Immature natural killer cell (primary cell): Measurements from ENCODE around the gene FLNB. TPM values are rescaled to one million over a fixed set of nuclear protein-coding genes. Genes with fewer than 3 reads are reported as not detected.
A peak's percentile ranks its signal among the peaks of the same experiment; 100 is the strongest.

Experiments
- DNase-seq, 3 donors: peaks; one replicate each; pipeline ENCODE4 v3.0.0; 2022; ENCODE audit warnings: mixed read lengths in 1 of 3
- H3K27ac Mint-ChIP-seq, 6 donors: one replicate each; pipeline ENCODE4 v1.8.0; 2020; ENCODE audit warnings: mixed read lengths in 6 of 6, mild to moderate bottlenecking in 5 of 6, inconsistent platforms in 4 of 6, moderate library complexity in 3 of 6
- H3K27me3 Mint-ChIP-seq, 3 donors: one replicate each; pipeline ENCODE4 v1.8.0; 2020 to 2021; ENCODE audit warnings: low read depth in 3 of 3, mild to moderate bottlenecking in 3 of 3, mixed read lengths in 3 of 3, moderate library complexity in 3 of 3, inconsistent platforms in 1 of 3
- H3K36me3 Mint-ChIP-seq, 3 donors: one replicate each; pipeline ENCODE4 v1.8.0; 2020; ENCODE audit warnings: mixed read lengths in 3 of 3, inconsistent platforms in 2 of 3, mild to moderate bottlenecking in 2 of 3
- H3K4me1 Mint-ChIP-seq, 2 donors: one replicate each; pipeline ENCODE4 v1.8.0; 2020; ENCODE audit warnings: inconsistent platforms in 2 of 2, mild to moderate bottlenecking in 2 of 2, mixed read lengths in 2 of 2, moderate library complexity in 1 of 2
- H3K4me3 Mint-ChIP-seq, 5 donors: one replicate each; pipeline ENCODE4 v1.8.0; 2020; ENCODE audit warnings: mild to moderate bottlenecking in 5 of 5, mixed read lengths in 5 of 5, inconsistent platforms in 3 of 5, moderate library complexity in 3 of 5
- H3K9me3 Mint-ChIP-seq, 6 donors: one replicate each; pipeline ENCODE4 v1.8.0; 2020; ENCODE audit warnings: mild to moderate bottlenecking in 6 of 6, mixed read lengths in 6 of 6, inconsistent platforms in 4 of 6, moderate library complexity in 3 of 6
- polyA plus RNA-seq, 3 donors: library from polyadenylated mRNA; unstranded; fragments of 300-500 nt; fragmentation: Illumina TruSeq; gene quantifications; one replicate each; pipeline ENCODE4 v1.2.3, GENCODE V29; 2021

The FLNB gene
- polyA plus RNA-seq, 3 donors from 2014 or later = 0.94 to 14.9 (median 7.5) TPM

DNA sequence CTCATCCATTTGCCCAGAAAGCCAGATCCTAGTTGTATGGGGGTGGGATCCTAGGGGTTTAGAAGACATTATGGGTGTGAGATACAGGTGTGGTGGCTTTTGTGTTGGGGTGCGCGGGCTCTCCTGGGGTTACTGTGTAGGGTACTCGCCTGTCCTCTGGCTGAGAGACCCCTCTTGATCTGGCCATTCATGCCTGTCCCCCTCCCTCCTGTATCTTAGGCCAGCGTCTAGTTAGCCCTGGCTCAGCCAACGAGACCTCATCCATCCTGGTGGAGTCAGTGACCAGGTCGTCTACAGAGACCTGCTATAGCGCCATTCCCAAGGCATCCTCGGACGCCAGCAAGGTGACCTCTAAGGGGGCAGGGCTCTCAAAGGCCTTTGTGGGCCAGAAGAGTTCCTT lies 161.1 kb downstream of the FLNB start:
- Mint-ChIP-seq H3K9me3 (no peaks in the 10 kb centered on the region), H3K4me3 (no peak overlapping the region), H3K36me3 (peaks cover 0 to 13% (median 8%) of the 10 kb centered on the region in 3 donors), H3K27me3 (peaks cover 0 to 4% (median 2%) of the 10 kb centered on the region in 3 donors), H3K4me1 (no peaks in the 10 kb centered on the region), H3K27ac (no peak overlapping the region)
- no peak for DNase-seq

GRCh38 chr3:58170376-58170775 lies 162.2 kb downstream of the FLNB start:
- no peaks in the 10 kb centered on the region for H3K4me1 Mint-ChIP-seq
- peaks cover 0 to 4% (median 2%) of the 10 kb centered on the region in 3 donors for H3K27me3 Mint-ChIP-seq
- no peak for DNase-seq
- H3K9me3 Mint-ChIP-seq = no peaks in the 10 kb centered on the region
- peaks cover 0 to 13% (median 8%) of the 10 kb centered on the region in 3 donors for H3K36me3 Mint-ChIP-seq
- H3K4me3 Mint-ChIP-seq = no peak overlapping the region
- no peak overlapping the region for H3K27ac Mint-ChIP-seq

DNA sequence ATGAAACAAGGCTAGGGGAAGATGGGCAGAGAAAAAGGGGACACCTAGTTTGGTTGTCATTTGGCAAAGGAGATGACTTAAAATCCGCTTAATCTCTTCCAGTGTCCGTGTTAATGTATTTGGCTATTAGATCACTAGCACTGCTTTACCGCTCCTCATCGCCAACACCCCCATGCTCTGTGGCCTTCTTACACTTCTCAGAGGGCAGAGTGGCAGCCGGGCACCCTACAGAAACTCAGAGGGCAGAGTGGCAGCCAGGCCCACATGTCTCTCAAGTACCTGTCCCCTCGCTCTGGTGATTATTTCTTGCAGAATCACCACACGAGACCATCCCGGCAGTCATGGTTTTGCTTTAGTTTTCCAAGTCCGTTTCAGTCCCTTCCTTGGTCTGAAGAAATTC lies 162.9 kb downstream of the FLNB start:
- Mint-ChIP-seq H3K27me3 (peaks cover 0 to 4% (median 2%) of the 10 kb centered on the region in 3 donors), H3K36me3 (peaks cover 0 to 13% (median 8%) of the 10 kb centered on the region in 3 donors), H3K27ac (no peak overlapping the region), H3K4me1 (no peaks in the 10 kb centered on the region), H3K4me3 (no peak overlapping the region), H3K9me3 (no peaks in the 10 kb centered on the region)
- no peak for DNase-seq

GRCh38 chr3:58173029-58173668 lies 164.9 kb downstream of the FLNB start:
- Mint-ChIP-seq H3K27me3 (peaks cover 0 to 4% (median 2%) of the 10 kb centered on the region in 3 donors), H3K27ac (no peak overlapping the region), H3K4me1 (peaks cover 4 to 5% of the 10 kb centered on the region in 2 donors), H3K4me3 (no peak overlapping the region), H3K36me3 (peaks cover 0 to 13% (median 8%) of the 10 kb centered on the region in 3 donors), H3K9me3 (no peaks in the 10 kb centered on the region)
- no peak for DNase-seq

GRCh38 chr3:58173669-58174398 lies 165.6 kb downstream of the FLNB start:
- no peak for DNase-seq
- H3K9me3 Mint-ChIP-seq = no peaks in the 10 kb centered on the region
- H3K4me1 Mint-ChIP-seq = peaks cover 9% of the 10 kb centered on the region in 2 donors
- no peak overlapping the region for H3K27ac Mint-ChIP-seq
- H3K36me3 Mint-ChIP-seq = peaks cover 0 to 12% (median 4%) of the 10 kb centered on the region in 3 donors
- no peak overlapping the region for H3K4me3 Mint-ChIP-seq
- H3K27me3 Mint-ChIP-seq = peaks cover 0 to 5% (median 4%) of the 10 kb centered on the region in 3 donors

DNA sequence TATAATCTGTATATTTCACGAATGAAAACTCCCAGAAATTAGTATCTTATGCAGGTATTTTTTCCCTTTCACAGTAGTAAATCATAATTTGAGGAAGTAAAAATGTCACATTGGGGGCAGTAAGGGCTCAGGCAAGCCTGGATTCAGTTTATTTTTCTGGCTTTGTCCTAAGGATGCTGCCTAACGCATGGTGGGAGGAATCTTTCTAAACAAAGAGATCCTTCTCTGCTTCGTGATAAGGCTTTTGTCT lies 166.9 kb downstream of the FLNB start:
- peaks cover 0 to 10% (median 0%) of the 10 kb centered on the region in 3 donors for H3K36me3 Mint-ChIP-seq
- H3K27me3 Mint-ChIP-seq = peaks cover 0 to 5% (median 4%) of the 10 kb centered on the region in 3 donors
- peaks cover 9% of the 10 kb centered on the region in 2 donors for H3K4me1 Mint-ChIP-seq
- no peak for DNase-seq
- no peak overlapping the region for H3K27ac Mint-ChIP-seq
- H3K4me3 Mint-ChIP-seq = no peak overlapping the region
- no peaks in the 10 kb centered on the region for H3K9me3 Mint-ChIP-seq

GRCh38 chr3:58175437-58176184 lies 167.4 kb downstream of the FLNB start:
- Mint-ChIP-seq H3K36me3 (peaks cover 0 to 10% (median 0%) of the 10 kb centered on the region in 3 donors), H3K9me3 (no peaks in the 10 kb centered on the region), H3K4me3 (peak overlapping the region in 1 of 5 donors; percentile 3), H3K27ac (no peak overlapping the region), H3K27me3 (peaks cover 0 to 5% (median 1%) of the 10 kb centered on the region in 3 donors), H3K4me1 (peaks cover 9% of the 10 kb centered on the region in 2 donors)
- no peak for DNase-seq

DNA sequence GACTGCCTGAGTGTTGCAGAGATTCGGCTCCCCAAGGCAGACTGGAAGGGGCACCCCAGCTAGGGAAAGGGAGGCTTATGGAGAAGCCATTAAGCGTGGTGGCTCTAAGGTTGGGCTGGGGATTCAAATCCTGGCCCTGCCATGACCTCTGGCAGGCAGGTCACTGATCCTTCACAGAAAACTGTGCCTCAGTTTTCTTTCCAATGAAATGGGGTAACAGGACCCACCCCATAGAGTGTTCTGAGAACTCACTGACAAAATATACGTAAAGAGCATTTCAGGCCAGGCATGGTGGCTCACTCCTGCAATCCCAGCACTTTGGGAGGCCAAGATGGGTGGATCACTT lies 167.9 kb downstream of the FLNB start:
- Mint-ChIP-seq H3K4me1 (peaks cover 9% of the 10 kb centered on the region in 2 donors), H3K4me3 (no peak overlapping the region), H3K27ac (no peak overlapping the region)

DNA sequence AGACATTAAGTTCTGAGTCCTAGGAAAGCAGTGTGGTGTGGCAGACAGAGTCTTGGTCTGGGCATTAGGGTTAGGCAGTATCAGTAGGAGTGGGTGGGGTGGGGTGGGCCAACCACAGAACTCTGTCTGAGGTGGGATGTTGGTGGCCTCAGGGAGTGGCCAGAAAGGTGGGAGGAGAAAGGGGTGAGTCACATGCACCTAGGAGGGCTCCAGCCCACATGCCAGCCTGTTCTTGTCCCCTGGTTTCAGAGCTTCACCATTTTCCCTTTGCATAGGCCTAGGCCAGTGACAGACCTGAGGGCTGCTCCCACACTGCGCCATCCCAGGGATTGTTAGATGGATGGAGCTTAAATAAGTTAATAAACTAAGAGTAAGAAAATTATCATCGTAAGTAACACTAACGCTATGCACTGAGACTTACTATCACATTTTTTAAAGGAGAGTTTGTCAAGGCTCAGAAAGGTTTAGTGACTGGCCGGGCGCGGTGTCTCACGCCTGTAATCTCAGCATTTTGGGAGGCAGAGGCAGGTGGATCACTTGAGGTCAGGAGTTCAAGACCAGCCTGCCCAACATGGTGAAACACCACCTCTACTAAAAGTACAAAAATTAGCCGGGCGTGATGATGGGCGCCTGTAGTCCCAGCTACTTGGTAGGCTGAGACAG lies 168.7 kb downstream of the FLNB start:
- DNase-seq = no peak
- no peaks in the 10 kb centered on the region for H3K9me3 Mint-ChIP-seq
- peaks cover 0 to under 1% (median 0%) of the 10 kb centered on the region in 3 donors for H3K36me3 Mint-ChIP-seq
- peaks cover 0 to 2% (median 0%) of the 10 kb centered on the region in 3 donors for H3K27me3 Mint-ChIP-seq
- H3K27ac Mint-ChIP-seq = no peak overlapping the region
- H3K4me3 Mint-ChIP-seq = peak overlapping the region in 3 of 5 donors; percentile 17 to 71 (median 59)
- H3K4me1 Mint-ChIP-seq = peaks cover 9% of the 10 kb centered on the region in 2 donors

More for the DNA sequence above, 167.9 kb downstream of the FLNB start:
- H3K27me3 Mint-ChIP-seq = peaks cover 0 to 3% (median 1%) of the 10 kb centered on the region in 3 donors
- no peak for DNase-seq
- no peaks in the 10 kb centered on the region for H3K9me3 Mint-ChIP-seq
- peaks cover 0 to 9% (median 0%) of the 10 kb centered on the region in 3 donors for H3K36me3 Mint-ChIP-seq

GRCh38 chr3:58177747-58178527 lies 169.7 kb downstream of the FLNB start:
- H3K4me1 Mint-ChIP-seq = peaks cover 9% of the 10 kb centered on the region in 2 donors
- H3K27me3 Mint-ChIP-seq = peaks cover 0 to 2% (median 0%) of the 10 kb centered on the region in 3 donors
- peak overlapping the region; percentile 38 to 72 (median 71) for H3K4me3 Mint-ChIP-seq
- H3K36me3 Mint-ChIP-seq = no peaks in the 10 kb centered on the region
- H3K27ac Mint-ChIP-seq = no peak overlapping the region
- peak; percentile 77 to 83 (median 79) for DNase-seq
- H3K9me3 Mint-ChIP-seq = no peaks in the 10 kb centered on the region

GRCh38 chr3:58178528-58179234 lies 170.5 kb downstream of the FLNB start:
- Mint-ChIP-seq H3K36me3 (no peaks in the 10 kb centered on the region), H3K4me3 (peak overlapping the region; percentile 36 to 72 (median 63)), H3K9me3 (no peaks in the 10 kb centered on the region), H3K4me1 (peaks cover 9% of the 10 kb centered on the region in 2 donors), H3K27me3 (peaks cover 0 to 2% (median 0%) of the 10 kb centered on the region in 3 donors), H3K27ac (peak overlapping the region in 1 of 6 donors; percentile 60)
- no peak for DNase-seq

DNA sequence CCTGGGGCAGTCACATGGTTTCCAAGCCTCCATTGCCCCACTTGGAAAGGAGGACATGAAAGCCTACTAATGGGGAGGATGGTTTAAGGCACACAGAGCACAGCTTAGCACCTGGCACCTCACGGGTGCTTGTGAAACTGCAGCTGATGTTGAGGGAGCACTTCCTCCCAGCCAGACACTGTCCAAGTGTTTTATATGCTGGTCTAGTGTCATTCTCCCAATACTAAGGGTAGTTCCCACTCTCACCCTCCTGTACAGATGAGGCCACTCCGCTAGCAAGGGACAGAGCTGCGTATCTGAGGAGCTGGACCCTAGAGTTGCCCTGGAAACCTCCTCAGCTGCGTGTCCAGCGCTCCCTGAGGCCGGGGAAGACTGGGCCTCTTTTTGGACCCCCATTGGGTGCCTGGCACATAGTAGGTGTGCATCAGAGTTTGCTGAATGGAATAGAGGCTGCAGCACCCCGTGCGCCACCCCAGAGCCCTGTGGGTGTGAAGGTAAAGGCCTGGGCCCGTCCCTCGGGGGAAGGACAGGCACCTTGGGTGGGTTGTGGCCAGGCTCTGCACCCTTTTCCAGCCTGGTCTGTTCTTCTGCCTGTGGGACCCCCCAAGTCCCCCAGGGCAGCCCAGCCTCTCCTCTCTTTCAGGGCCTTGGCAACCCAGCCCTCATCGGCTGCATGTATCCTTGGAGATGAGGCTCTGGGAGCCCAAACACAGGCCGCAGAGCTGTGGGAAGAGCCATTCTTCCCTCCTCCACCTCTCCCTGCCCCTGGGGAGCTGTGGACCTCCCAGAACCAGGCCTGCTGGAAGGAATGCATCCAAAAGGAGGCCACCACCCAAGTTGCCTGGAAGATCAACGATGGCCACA lies 171.2 kb downstream of the FLNB start:
- no peak for DNase-seq
- no peak overlapping the region for H3K27ac Mint-ChIP-seq
- no peaks in the 10 kb centered on the region for H3K36me3 Mint-ChIP-seq
- H3K9me3 Mint-ChIP-seq = no peaks in the 10 kb centered on the region
- no peak overlapping the region for H3K4me3 Mint-ChIP-seq
- H3K4me1 Mint-ChIP-seq = peaks cover 9% of the 10 kb centered on the region in 2 donors
- peaks cover 0 to 2% (median 0%) of the 10 kb centered on the region in 3 donors for H3K27me3 Mint-ChIP-seq
